Measurements from ENCODE around the gene NACAD. TPM values are rescaled to one million over a fixed set of nuclear protein-coding genes. Genes with fewer than 3 reads are reported as not detected.

The NACAD gene
- total RNA-seq, 1 experiment from 2014 or later: not detected

DNA sequence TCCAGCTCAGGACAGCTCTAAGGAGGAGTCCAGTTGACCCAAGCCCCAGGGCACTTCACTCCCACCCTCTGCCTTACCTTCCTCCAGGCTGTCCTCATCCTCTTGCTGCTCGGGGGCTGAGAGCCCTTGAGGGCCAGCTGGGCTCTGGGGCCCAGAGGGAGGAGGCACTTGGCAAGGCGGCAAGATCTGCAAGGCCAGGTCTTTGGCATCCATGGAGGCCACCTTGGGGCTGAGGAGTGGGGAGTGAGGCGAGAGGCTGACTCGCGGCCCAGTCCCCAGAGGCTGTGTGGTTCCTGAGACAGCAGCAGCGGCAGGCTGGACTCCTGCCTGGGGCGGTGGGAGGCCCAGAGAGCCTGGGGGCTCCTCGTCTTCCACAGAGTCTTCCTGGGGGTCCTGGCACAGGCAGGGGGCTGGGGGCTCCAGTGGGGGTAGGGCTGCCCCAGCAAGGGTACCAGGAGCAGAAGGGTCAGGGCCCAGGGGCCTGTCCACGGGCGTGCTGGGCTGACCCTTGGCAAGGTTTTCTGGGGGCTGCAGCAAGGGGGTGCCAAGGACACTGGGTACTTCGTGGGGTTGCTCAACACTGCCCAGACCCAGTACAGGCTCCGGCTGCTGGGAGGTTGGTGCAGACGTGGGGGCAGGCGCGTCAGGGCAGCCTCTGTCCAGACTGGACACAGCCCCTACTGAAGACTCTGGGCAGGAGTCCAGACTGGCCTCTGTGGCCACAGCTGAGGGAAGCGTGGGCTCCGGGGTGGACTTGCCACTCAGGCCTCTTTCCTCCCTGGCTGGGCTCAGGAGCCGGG is 6.5 kb downstream of the NACAD start:
- Histone ChIP-seq H3K27ac (ENCODE audit: low read length) (no peak overlapping the region), H3K9me2 (replicated peaks; ENCODE audit: insufficient read depth, low read length) (no peaks in the 10 kb centered on the region), H3K27me3 (ENCODE audit: low read length) (no peaks in the 10 kb centered on the region), H2AFZ (ENCODE audit: low read length) (no peak overlapping the region), H3K4me3 (ENCODE audit: low read length) (no peak overlapping the region), H3K36me3 (ENCODE audit: insufficient read depth, low read length) (no peaks in the 10 kb centered on the region; the same call in 1 of the 2 replicates), H3K79me2 (ENCODE audit: low read length) (no peaks in the 10 kb centered on the region), H3K9ac (ENCODE audit: low read length) (no peak overlapping the region), H3K4me1 (ENCODE audit: low read length) (no peaks in the 10 kb centered on the region), H3K4me2 (ENCODE audit: low read depth, low read length, poor library complexity, severe bottlenecking) (no peak overlapping the region), H3K9me3 (ENCODE audit: low read length) (no peaks in the 10 kb centered on the region), H4K20me1 (ENCODE audit: insufficient read depth, low read depth, low read length) (0 out of 2 replicates have a peak, but pooled peaks cover 3% of the 10 kb centered on the region)
- DNase-seq: no peak

DNA sequence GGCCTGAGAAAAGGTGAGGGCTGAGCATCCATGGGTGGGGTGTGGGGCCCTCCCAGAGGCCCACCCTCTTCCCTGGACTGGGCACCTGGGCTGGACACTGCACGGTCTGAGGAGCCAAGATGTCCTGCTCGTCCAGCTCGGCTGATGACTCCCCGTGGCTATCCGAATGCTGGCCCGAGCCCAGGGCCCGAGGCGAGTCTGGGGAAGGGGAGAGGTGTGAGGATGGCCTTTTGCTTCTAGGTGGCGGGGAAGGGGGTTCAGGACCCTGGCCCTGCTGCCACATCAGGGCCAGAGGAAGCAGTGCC is 7.1 kb downstream of the NACAD start:
- H3K9ac ChIP-seq (ENCODE audit: low read length): no peak overlapping the region
- no peaks in the 10 kb centered on the region for H3K79me2 ChIP-seq (ENCODE audit: low read length)
- H3K36me3 ChIP-seq (ENCODE audit: insufficient read depth, low read length): peaks cover 3% of the 10 kb centered on the region; the same call in 1 of the 2 replicates
- no peaks in the 10 kb centered on the region for H3K27me3 ChIP-seq (ENCODE audit: low read length)
- no peak overlapping the region for H3K27ac ChIP-seq (ENCODE audit: low read length)
- H3K4me1 ChIP-seq (ENCODE audit: low read length): no peaks in the 10 kb centered on the region
- 0 out of 2 replicates have a peak, but pooled peaks cover 3% of the 10 kb centered on the region for H4K20me1 ChIP-seq (ENCODE audit: insufficient read depth, low read depth, low read length)
- H2AFZ ChIP-seq (ENCODE audit: low read length): no peak overlapping the region
- H3K9me2 ChIP-seq (replicated peaks; ENCODE audit: insufficient read depth, low read length): no peaks in the 10 kb centered on the region
- DNase-seq: no peak
- H3K4me2 ChIP-seq (ENCODE audit: low read depth, low read length, poor library complexity, severe bottlenecking): no peak overlapping the region
- no peaks in the 10 kb centered on the region for H3K9me3 ChIP-seq (ENCODE audit: low read length)
- no peak overlapping the region for H3K4me3 ChIP-seq (ENCODE audit: low read length)

DNA sequence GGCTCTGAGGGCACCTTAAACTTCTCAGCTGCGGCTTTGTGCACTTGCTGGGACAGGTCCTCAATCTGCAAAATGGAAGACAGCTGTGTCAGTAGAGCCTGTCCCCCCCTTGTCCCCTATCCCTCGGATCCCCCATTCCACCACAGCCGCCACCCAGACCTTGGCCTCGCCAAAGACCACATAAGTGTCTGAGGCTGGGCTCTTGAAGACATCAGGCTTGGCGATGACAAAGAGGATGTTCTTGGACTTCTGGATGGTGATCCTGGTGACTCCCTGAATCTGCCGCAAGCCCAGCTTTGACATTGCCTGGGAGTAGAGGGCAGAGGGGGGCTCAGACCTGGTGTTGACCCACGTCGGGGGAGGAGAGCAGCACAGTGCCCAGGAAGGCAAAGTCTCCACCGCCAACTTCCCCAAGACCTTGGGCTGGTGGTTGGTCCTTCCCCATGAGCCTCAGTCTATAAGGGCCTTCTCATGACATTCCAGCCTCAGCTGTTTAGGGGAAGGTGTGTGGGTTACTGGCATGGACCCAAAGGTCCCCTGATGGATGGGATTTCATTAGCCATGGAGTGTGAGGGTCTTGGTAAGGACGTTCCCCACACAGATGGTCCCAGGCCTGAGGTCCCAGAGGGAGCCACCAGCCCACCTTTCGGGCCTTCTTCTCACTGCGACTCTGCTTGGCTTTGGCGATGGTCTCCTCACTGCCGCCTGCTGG is 7.7 kb downstream of the NACAD start:
- DNase-seq: no peak
- 0 out of 2 replicates have a peak, but pooled peaks cover 4% of the 10 kb centered on the region for H4K20me1 ChIP-seq (ENCODE audit: insufficient read depth, low read depth, low read length)
- no peaks in the 10 kb centered on the region for H3K79me2 ChIP-seq (ENCODE audit: low read length)

DNA sequence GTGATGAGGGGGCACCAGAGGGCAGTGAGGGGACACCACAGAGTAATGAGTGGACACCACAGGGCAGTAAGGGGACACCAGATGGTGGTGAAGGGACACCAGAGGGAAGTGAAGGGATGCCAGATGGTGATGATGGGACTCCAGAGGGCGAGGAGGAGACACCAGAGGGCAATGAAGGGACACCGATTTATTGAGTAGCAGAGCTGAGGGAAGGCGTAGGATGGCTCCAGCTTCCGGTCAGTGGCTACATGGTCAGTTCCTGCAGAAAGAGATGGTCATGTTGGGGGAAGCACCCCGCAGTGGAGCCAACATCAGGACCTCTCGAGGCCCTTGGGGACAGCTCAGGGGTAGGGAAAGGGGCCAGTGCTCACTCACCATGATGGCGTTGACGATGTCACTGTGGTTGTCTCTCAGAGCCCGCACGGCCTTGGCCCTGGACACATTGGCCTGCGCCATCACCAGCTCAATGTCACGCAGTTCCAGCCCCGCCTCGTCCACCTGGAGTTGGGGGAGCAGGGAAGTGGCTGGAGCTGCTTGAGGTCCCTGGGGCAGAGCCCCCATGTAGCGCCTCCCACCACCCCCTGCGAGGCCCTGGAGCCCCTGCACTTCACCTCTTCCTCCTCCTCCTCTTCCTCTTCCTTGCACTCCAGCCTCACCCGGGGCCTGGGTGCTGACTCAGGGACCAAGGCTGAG is 8.4 kb downstream of the NACAD start:
- H3K9me2 ChIP-seq (replicated peaks; ENCODE audit: insufficient read depth, low read length): no peaks in the 10 kb centered on the region
- H3K27me3 ChIP-seq (ENCODE audit: low read length): no peaks in the 10 kb centered on the region
- no peaks in the 10 kb centered on the region for H3K4me1 ChIP-seq (ENCODE audit: low read length)
- no peaks in the 10 kb centered on the region for H3K9me3 ChIP-seq (ENCODE audit: low read length)
- peaks cover 3% of the 10 kb centered on the region; the same call in 1 of the 2 replicates for H3K36me3 ChIP-seq (ENCODE audit: insufficient read depth, low read length)
- DNase-seq: no peak
- no peak overlapping the region for H2AFZ ChIP-seq (ENCODE audit: low read length)
- no peaks in the 10 kb centered on the region for H3K79me2 ChIP-seq (ENCODE audit: low read length)
- H3K9ac ChIP-seq (ENCODE audit: low read length): no peak overlapping the region
- H3K27ac ChIP-seq (ENCODE audit: low read length): no peak overlapping the region
- no peak overlapping the region for H3K4me2 ChIP-seq (ENCODE audit: low read depth, low read length, poor library complexity, severe bottlenecking)
- no peak overlapping the region for H3K4me3 ChIP-seq (ENCODE audit: low read length)
- 0 out of 2 replicates have a peak, but pooled peaks cover 10% of the 10 kb centered on the region for H4K20me1 ChIP-seq (ENCODE audit: insufficient read depth, low read depth, low read length)

More for the DNA sequence above, 7.7 kb downstream of the NACAD start:
- H3K4me2 ChIP-seq (ENCODE audit: low read depth, low read length, poor library complexity, severe bottlenecking): no peak overlapping the region
- peaks cover 3% of the 10 kb centered on the region; the same call in 1 of the 2 replicates for H3K36me3 ChIP-seq (ENCODE audit: insufficient read depth, low read length)
- no peak overlapping the region for H3K27ac ChIP-seq (ENCODE audit: low read length)
- no peaks in the 10 kb centered on the region for H3K4me1 ChIP-seq (ENCODE audit: low read length)
- no peaks in the 10 kb centered on the region for H3K9me3 ChIP-seq (ENCODE audit: low read length)
- no peaks in the 10 kb centered on the region for H3K27me3 ChIP-seq (ENCODE audit: low read length)
- H2AFZ ChIP-seq (ENCODE audit: low read length): no peak overlapping the region
- H3K4me3 ChIP-seq (ENCODE audit: low read length): no peak overlapping the region
- H3K9ac ChIP-seq (ENCODE audit: low read length): no peak overlapping the region
- H3K9me2 ChIP-seq (replicated peaks; ENCODE audit: insufficient read depth, low read length): no peaks in the 10 kb centered on the region

DNA sequence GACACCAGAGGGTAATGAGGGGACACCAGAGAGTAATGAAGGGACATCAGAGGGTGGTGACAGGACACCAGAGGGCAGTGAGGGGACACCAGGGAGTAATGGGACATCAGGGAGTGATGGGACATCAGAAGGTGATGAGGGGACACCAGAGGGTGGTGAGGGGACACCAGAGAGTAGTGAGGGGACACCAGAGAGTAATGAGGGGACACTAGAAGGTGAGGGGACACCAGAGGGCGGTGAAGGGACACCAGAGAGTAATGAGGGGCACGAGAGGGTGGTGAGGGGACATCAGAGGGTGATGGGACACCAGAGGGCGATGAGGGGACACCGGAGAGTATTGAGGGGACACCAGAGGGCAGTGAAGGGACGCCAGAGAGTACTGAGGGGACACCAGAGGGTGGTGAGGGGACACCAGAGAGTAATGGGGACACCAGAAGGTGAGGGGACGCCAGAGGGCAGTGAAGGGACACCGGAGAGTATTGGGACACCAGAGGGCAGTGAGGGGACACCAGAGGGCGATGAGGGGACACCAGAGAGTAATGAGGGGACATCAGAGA is 10.6 kb downstream of the NACAD start:
- Histone ChIP-seq H3K27ac (ENCODE audit: low read length) (no peak overlapping the region), H3K79me2 (ENCODE audit: low read length) (no peaks in the 10 kb centered on the region), H3K27me3 (ENCODE audit: low read length) (no peaks in the 10 kb centered on the region), H3K4me3 (ENCODE audit: low read length) (no peak overlapping the region), H3K9ac (ENCODE audit: low read length) (no peak overlapping the region), H3K9me3 (ENCODE audit: low read length) (no peaks in the 10 kb centered on the region), H4K20me1 (ENCODE audit: insufficient read depth, low read depth, low read length) (0 out of 2 replicates have a peak, but pooled peaks cover 10% of the 10 kb centered on the region), H3K36me3 (ENCODE audit: insufficient read depth, low read length) (peaks cover 6% of the 10 kb centered on the region; the same call in 1 of the 2 replicates), H3K4me2 (ENCODE audit: low read depth, low read length, poor library complexity, severe bottlenecking) (no peak overlapping the region), H3K4me1 (ENCODE audit: low read length) (no peaks in the 10 kb centered on the region), H3K9me2 (replicated peaks; ENCODE audit: insufficient read depth, low read length) (no peaks in the 10 kb centered on the region), H2AFZ (ENCODE audit: low read length) (no peak overlapping the region)
- DNase-seq: no peak

DNA sequence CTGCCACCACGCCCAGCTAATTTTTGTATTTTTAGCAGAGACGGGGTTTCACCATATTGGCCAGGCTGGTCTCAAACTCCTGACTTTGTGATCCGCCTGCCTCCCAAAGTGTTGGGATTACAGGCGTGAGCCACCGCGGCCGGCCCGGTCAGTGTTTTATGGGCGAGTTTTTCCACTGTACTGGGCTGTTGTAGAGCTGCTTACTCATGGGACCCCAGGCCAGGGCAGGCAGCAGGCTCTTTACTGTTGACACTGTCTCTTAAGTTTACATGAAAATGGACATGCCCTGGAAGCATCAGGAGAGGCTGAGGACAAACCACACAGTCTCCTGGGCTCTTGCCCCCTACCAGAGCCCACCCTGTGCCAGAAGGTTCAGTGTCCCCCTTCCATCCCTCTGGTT is 11.2 kb downstream of the NACAD start:
- Histone ChIP-seq H2AFZ (ENCODE audit: low read length) (no peak overlapping the region), H3K79me2 (ENCODE audit: low read length) (no peaks in the 10 kb centered on the region), H3K4me3 (ENCODE audit: low read length) (no peak overlapping the region), H3K9me2 (replicated peaks; ENCODE audit: insufficient read depth, low read length) (no peaks in the 10 kb centered on the region), H3K27ac (ENCODE audit: low read length) (no peak overlapping the region), H3K4me1 (ENCODE audit: low read length) (no peaks in the 10 kb centered on the region), H3K27me3 (ENCODE audit: low read length) (no peaks in the 10 kb centered on the region), H3K9me3 (ENCODE audit: low read length) (no peaks in the 10 kb centered on the region), H3K4me2 (ENCODE audit: low read depth, low read length, poor library complexity, severe bottlenecking) (no peak overlapping the region), H3K9ac (ENCODE audit: low read length) (no peak overlapping the region), H4K20me1 (ENCODE audit: insufficient read depth, low read depth, low read length) (0 out of 2 replicates have a peak, but pooled peaks cover 10% of the 10 kb centered on the region), H3K36me3 (ENCODE audit: insufficient read depth, low read length) (peaks cover 6% of the 10 kb centered on the region; the same call in 1 of the 2 replicates)
- no peak for DNase-seq

DNA sequence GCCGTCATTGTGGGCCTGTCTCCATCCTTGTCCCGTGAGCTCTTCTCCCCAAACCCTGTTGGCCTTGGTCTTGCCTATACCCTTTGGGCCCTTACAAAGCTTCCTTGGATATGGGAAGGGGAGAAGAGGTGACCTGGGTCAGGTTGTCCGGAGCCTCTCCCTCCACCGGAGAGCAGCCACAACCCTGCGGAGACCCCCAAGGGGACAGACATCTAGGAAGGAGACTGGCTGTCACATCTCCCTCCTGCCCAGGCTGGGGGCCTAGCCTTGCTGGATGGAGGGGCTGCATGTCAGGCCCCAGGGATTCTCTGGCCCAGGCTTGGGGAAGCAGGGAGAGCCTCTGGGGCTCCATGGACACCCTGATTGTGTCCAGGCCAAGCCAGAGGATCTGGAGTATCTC is 11.8 kb downstream of the NACAD start:
- H3K9me2 ChIP-seq (replicated peaks; ENCODE audit: insufficient read depth, low read length): no peaks in the 10 kb centered on the region
- no peak overlapping the region for H3K4me2 ChIP-seq (ENCODE audit: low read depth, low read length, poor library complexity, severe bottlenecking)
- 0 out of 2 replicates have a peak, but pooled peaks cover 10% of the 10 kb centered on the region for H4K20me1 ChIP-seq (ENCODE audit: insufficient read depth, low read depth, low read length)
- H3K27me3 ChIP-seq (ENCODE audit: low read length): no peaks in the 10 kb centered on the region
- peaks cover 6% of the 10 kb centered on the region for H3K36me3 ChIP-seq (ENCODE audit: insufficient read depth, low read length)
- no peak overlapping the region for H3K9ac ChIP-seq (ENCODE audit: low read length)
- no peaks in the 10 kb centered on the region for H3K9me3 ChIP-seq (ENCODE audit: low read length)
- H3K27ac ChIP-seq (ENCODE audit: low read length): no peak overlapping the region
- no peak overlapping the region for H2AFZ ChIP-seq (ENCODE audit: low read length)
- H3K4me1 ChIP-seq (ENCODE audit: low read length): peaks cover 2% of the 10 kb centered on the region; the same call in 1 of the 2 replicates
- no peak overlapping the region for H3K4me3 ChIP-seq (ENCODE audit: low read length)
- no peak for DNase-seq
- H3K79me2 ChIP-seq (ENCODE audit: low read length): no peaks in the 10 kb centered on the region

All from Karpas-422 (cell line).